Measurements from ENCODE around the gene STPG4.
A peak's percentile ranks its signal among the peaks of the same experiment; 100 is the strongest.

The STPG4 gene

DNA sequence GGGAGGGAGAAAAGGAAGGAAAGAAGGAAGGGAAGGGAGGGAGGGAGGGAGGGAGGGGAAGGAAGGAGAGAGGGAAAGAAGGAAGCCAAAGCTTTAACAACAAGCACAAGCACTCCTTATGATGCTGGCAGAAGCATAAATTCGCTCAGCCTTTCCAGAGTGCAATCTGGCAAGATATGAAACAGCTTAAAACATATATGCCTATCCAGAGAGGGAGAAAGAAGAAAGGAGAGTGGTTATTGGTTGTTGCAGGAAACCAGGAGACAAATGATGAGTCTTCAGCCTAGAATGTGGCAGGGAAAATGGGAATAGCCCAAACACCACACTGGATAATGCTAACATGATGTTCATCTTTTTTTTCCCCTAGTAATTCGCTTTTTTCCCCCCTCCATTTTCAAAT, 64.0 kb downstream of the STPG4 start:
- DNase-seq: no peak
- Histone ChIP-seq H3K27me3 (no peaks in the 10 kb centered on the region), H3K4me1 (peaks cover 66% of the 10 kb centered on the region), H3K4me3 (ENCODE audit: low read depth, low read length) (no peak overlapping the region), H3K36me3 (no peaks in the 10 kb centered on the region), H3K9me3 (no peaks in the 10 kb centered on the region)
- TF ChIP-seq, protein P1, sequence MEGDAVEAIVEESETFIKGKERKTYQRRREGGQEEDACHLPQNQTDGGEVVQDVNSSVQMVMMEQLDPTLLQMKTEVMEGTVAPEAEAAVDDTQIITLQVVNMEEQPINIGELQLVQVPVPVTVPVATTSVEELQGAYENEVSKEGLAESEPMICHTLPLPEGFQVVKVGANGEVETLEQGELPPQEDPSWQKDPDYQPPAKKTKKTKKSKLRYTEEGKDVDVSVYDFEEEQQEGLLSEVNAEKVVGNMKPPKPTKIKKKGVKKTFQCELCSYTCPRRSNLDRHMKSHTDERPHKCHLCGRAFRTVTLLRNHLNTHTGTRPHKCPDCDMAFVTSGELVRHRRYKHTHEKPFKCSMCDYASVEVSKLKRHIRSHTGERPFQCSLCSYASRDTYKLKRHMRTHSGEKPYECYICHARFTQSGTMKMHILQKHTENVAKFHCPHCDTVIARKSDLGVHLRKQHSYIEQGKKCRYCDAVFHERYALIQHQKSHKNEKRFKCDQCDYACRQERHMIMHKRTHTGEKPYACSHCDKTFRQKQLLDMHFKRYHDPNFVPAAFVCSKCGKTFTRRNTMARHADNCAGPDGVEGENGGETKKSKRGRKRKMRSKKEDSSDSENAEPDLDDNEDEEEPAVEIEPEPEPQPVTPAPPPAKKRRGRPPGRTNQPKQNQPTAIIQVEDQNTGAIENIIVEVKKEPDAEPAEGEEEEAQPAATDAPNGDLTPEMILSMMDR (IDR thresholded peaks at IDR 0.05; ENCODE audit: low read depth, low read length): no peak

GRCh38 chr2:47089083-47089464, 66.0 kb downstream of the STPG4 start:
- no peaks in the 10 kb centered on the region for H3K9me3 ChIP-seq

GRCh38 chr2:47088371-47089082, 66.6 kb downstream of the STPG4 start:
- TF ChIP-seq, protein P1 (IDR thresholded peaks at IDR 0.05; ENCODE audit: low read depth, low read length): peak; percentile 70
- Histone ChIP-seq H3K27me3 (no peaks in the 10 kb centered on the region), H3K9me3 (no peaks in the 10 kb centered on the region), H3K36me3 (no peaks in the 10 kb centered on the region), H3K4me1 (peaks cover 62% of the 10 kb centered on the region), H3K4me3 (ENCODE audit: low read depth, low read length) (no peak overlapping the region)
- peak; percentile 82 for DNase-seq

More at GRCh38 chr2:47089083-47089464, 66.0 kb downstream of the STPG4 start:
- no peaks in the 10 kb centered on the region for H3K27me3 ChIP-seq
- H3K4me3 ChIP-seq (ENCODE audit: low read depth, low read length): no peak overlapping the region
- DNase-seq: peak; percentile 71
- TF ChIP-seq, protein P1 (IDR thresholded peaks at IDR 0.05; ENCODE audit: low read depth, low read length): no peak
- no peaks in the 10 kb centered on the region for H3K36me3 ChIP-seq
- peaks cover 62% of the 10 kb centered on the region for H3K4me1 ChIP-seq

- Histone ChIP-seq H3K4me1 (peaks cover 64% of the 10 kb centered on the region), H3K4me3 (ENCODE audit: low read depth, low read length) (no peak overlapping the region)
- TF ChIP-seq, protein P1 (IDR thresholded peaks at IDR 0.05; ENCODE audit: low read depth, low read length): no peak
These were observed 68.1 kb downstream of the STPG4 start for GRCh38 chr2:47087051-47087450.

DNA sequence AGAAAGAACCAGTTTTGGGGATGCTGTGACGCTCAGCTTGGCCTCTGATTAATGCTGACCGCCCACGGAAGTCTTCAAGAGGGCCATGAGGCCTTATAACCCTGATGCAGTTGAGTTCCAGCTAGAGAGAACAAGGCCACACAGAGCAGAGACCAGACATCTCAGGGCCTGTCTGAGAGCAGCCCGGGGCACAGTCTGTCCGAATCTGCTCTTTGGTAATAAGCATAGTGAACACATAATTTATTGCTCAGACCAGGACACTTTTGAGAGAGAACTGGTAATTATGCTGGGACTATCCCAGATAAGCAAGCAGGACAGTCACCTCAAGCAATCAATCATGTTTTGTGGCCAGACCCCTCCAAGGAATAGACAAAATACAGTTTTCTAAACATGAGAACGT, 68.5 kb downstream of the STPG4 start:
- Histone ChIP-seq H3K4me3 (ENCODE audit: low read depth, low read length) (no peak overlapping the region), H3K4me1 (peaks cover 63% of the 10 kb centered on the region), H3K9me3 (no peaks in the 10 kb centered on the region), H3K27me3 (no peaks in the 10 kb centered on the region), H3K36me3 (no peaks in the 10 kb centered on the region)
- TF ChIP-seq, protein P1 (IDR thresholded peaks at IDR 0.05; ENCODE audit: low read depth, low read length): no peak
- peak; percentile 88 for DNase-seq

More at GRCh38 chr2:47087051-47087450, 68.1 kb downstream of the STPG4 start:
- H3K27me3 ChIP-seq: no peaks in the 10 kb centered on the region
- peak; percentile 68 for DNase-seq
- no peaks in the 10 kb centered on the region for H3K36me3 ChIP-seq
- H3K9me3 ChIP-seq: no peaks in the 10 kb centered on the region

DNA sequence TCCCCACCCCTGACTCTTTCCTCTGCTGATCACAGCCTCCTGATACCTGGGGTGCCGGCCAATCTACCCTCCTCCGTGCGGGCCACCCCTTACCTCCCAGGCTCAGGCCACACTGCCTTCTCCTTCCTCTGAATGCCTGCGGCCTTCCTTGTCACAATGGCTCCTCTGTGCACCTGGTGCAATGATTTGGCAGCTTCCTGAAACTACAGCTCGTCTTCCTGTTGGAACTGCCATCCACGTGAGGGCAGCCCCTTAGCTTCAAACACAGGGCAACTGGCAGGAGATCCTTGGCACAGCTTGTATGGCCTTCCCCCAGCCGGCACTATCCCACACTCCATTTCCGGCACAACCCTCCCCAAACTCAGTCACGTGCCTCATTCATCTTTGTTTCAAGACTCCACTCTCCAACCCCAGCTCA, 69.0 kb downstream of the STPG4 start:
- no peaks in the 10 kb centered on the region for H3K27me3 ChIP-seq
- peaks cover 63% of the 10 kb centered on the region for H3K4me1 ChIP-seq
- peak; percentile 54 for DNase-seq
- H3K9me3 ChIP-seq: no peaks in the 10 kb centered on the region
- H3K4me3 ChIP-seq (ENCODE audit: low read depth, low read length): no peak overlapping the region
- TF ChIP-seq, protein P1 (IDR thresholded peaks at IDR 0.05; ENCODE audit: low read depth, low read length): no peak
- no peaks in the 10 kb centered on the region for H3K36me3 ChIP-seq

Data from BE2C (cell line).